HL-60 (cell line): ENCODE results near the gene EPHA1.

Source experiments
- DNase-seq, 2 experiments: peaks; one replicate each; pipeline ENCODE4 v3.0.0-alpha.2; 2010 to 2020; ENCODE audit warnings: low read depth in 1 of 2, low spot score in 1 of 2
- H3K27ac ChIP-seq: fragments of 250-450 bp; sonication (Bioruptor Pico); replicated peaks from 2 replicates; pipeline ENCODE4 v1.5.1; 2020; ENCODE audit warnings: mild to moderate bottlenecking, moderate library complexity
- H3K27me3 ChIP-seq: fragments of 250-450 bp; sonication (Bioruptor Pico); 2 replicates; pipeline ENCODE4 v1.5.1; 2021; ENCODE audit warnings: mild to moderate bottlenecking, moderate library complexity; ENCODE audit not compliant: insufficient read depth, poor library complexity, severe bottlenecking
- H3K4me3 ChIP-seq: replicated peaks from 2 replicates; pipeline ENCODE4 v1.5.1; 2011; ENCODE audit warnings: mild to moderate bottlenecking, control low read depth, low read length; ENCODE audit not compliant: insufficient read depth
- GABPA ChIP-seq: IDR thresholded peaks from 2 replicates; pipeline ENCODE4 v1.6.1; 2012; ENCODE audit warnings: low read depth
- POLR2AphosphoS5 ChIP-seq: IDR thresholded peaks from 2 replicates; pipeline ENCODE4 v1.6.1; 2012; ENCODE audit warnings: low read depth
- SPI1 ChIP-seq: IDR thresholded peaks from 2 replicates; pipeline ENCODE4 v1.6.1; 2012; ENCODE audit warnings: low read depth, mild to moderate bottlenecking, borderline replicate concordance
- TF ChIP-seq, protein P1 (sequence below): IDR thresholded peaks from one replicate; pipeline ENCODE4 v1.5.1; 2011; ENCODE audit warnings: low read length, control low read depth, inconsistent platforms; ENCODE audit not compliant: insufficient read depth
- TF ChIP-seq, protein P2 (sequence below): IDR thresholded peaks from 2 replicates; pipeline ENCODE4 v1.6.1; 2012; ENCODE audit warnings: low read depth; ENCODE audit not compliant: insufficient replicate concordance

Gene EPHA1

DNA sequence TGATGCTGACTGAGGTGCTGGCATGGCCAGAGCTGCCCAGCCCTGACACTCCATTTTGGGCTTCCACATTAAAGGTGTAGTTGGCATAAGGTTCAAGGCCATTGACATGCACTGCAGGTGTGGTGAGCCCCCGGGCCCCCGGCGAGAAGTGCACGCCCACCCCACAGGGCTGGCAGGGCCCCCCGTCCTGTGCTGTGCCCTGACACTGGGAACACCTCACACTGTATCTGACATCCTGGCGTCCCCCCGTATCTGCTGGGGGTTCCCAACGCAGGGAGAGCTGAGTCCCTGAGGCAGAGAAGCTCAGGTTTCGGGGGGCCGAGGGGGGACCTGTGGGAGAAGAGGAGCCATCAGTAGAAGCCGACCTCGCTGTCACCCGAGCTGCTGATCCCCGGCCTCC is 10.0 kb downstream of the EPHA1 start:
- no peak for DNase-seq
- Histone ChIP-seq H3K4me3 (no peak overlapping the region), H3K27me3 (no peaks in the 10 kb centered on the region), H3K27ac (no peak overlapping the region)
- TF ChIP-seq GABPA: no peak
- TF ChIP-seq, protein P1, sequence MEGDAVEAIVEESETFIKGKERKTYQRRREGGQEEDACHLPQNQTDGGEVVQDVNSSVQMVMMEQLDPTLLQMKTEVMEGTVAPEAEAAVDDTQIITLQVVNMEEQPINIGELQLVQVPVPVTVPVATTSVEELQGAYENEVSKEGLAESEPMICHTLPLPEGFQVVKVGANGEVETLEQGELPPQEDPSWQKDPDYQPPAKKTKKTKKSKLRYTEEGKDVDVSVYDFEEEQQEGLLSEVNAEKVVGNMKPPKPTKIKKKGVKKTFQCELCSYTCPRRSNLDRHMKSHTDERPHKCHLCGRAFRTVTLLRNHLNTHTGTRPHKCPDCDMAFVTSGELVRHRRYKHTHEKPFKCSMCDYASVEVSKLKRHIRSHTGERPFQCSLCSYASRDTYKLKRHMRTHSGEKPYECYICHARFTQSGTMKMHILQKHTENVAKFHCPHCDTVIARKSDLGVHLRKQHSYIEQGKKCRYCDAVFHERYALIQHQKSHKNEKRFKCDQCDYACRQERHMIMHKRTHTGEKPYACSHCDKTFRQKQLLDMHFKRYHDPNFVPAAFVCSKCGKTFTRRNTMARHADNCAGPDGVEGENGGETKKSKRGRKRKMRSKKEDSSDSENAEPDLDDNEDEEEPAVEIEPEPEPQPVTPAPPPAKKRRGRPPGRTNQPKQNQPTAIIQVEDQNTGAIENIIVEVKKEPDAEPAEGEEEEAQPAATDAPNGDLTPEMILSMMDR: no peak
- no peak for TF ChIP-seq SPI1
- TF ChIP-seq, protein P2, sequence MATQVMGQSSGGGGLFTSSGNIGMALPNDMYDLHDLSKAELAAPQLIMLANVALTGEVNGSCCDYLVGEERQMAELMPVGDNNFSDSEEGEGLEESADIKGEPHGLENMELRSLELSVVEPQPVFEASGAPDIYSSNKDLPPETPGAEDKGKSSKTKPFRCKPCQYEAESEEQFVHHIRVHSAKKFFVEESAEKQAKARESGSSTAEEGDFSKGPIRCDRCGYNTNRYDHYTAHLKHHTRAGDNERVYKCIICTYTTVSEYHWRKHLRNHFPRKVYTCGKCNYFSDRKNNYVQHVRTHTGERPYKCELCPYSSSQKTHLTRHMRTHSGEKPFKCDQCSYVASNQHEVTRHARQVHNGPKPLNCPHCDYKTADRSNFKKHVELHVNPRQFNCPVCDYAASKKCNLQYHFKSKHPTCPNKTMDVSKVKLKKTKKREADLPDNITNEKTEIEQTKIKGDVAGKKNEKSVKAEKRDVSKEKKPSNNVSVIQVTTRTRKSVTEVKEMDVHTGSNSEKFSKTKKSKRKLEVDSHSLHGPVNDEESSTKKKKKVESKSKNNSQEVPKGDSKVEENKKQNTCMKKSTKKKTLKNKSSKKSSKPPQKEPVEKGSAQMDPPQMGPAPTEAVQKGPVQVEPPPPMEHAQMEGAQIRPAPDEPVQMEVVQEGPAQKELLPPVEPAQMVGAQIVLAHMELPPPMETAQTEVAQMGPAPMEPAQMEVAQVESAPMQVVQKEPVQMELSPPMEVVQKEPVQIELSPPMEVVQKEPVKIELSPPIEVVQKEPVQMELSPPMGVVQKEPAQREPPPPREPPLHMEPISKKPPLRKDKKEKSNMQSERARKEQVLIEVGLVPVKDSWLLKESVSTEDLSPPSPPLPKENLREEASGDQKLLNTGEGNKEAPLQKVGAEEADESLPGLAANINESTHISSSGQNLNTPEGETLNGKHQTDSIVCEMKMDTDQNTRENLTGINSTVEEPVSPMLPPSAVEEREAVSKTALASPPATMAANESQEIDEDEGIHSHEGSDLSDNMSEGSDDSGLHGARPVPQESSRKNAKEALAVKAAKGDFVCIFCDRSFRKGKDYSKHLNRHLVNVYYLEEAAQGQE: no peak

DNA sequence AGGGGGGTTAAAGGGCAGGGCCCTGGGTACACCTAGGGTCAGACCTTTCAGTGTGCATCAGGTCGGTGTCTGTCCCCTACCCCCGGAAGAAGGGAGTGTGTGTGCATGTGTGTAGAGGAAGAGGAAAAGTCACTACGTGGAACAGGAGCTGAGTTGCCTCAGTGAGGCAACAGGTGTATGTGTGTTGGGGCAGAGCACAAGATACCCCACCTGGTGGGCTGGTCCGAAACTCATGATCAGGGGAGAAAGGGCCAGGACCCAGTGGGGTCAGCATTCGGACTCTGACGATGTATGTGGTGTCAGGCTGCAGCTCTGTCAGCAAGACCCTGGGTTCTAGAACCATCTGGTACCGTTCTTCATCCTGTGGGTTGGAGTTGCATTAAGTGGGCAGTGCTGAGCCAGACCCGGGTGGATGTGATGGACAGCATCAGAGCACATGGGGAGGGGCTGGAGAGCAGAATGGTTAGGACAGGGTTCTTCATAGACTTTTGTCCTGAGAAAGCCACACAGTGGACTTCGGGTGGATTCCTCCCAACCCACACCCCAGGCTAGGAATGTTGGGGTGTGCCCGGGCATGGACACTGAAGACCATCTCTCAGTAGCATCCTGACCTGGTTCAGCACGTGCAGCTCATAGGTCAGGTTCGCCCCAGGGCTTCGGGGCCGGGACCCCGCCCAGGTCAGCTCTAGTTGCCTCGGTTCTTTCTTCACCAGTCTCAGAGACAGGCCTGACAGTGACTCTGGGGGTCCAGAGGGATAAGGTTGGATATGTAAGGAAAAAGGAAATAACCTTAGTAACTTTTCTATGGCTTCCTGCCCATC is 10.7 kb downstream of the EPHA1 start:
- Histone ChIP-seq H3K27ac (no peak overlapping the region), H3K27me3 (no peaks in the 10 kb centered on the region), H3K4me3 (no peak overlapping the region)
- DNase-seq: no peak
- TF ChIP-seq POLR2AphosphoS5: no peak
- TF ChIP-seq, protein P2: no peak
- no peak for TF ChIP-seq GABPA
- TF ChIP-seq SPI1: no peak
- TF ChIP-seq, protein P1: no peak

DNA sequence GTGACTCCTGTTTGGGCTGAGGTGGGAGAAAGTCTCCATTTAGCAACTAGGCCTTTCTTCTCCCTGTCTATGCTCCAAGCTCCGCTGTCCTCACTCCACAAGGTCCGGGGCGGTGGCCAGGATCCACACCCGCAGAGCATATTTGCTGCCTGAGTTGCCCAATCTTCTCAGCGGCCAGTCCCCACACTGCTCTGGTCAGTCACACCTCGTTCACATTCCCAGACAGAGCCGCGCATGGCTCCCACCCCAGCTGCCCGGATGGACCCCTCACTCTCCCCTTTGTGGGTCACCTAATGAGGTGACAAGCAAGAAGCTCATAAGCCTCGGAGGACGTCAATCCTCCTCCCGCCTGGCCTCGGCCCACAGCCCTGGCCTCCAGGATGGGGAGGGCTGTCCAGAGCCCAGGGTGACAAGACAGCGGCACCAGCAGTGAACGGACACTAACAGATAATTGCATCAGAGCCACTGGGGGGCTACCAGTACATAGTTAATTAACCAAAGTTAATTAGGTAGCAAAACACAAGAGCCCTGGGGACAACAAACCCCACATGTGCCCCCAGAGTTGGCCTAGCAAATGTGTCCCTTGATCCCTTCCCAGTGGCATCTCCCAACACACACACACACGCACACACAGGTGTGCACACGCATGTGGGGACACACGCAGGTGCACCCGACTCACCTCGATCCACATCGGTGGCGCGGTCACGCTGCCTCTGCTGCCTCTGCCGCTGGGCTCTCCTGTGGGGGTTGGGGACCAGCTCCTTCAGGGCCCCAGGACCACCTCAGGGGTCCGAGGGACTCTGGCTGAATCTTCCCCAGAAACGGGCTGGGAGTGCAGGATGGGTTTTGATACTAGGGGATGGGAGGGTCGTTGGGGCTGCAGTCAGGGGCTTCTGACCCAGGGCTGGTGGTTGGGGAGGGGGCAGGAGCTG is 11.8 kb downstream of the EPHA1 start:
- Histone ChIP-seq H3K4me3 (no peak overlapping the region), H3K27ac (no peak overlapping the region), H3K27me3 (no peaks in the 10 kb centered on the region)
- TF ChIP-seq GABPA (no peak), SPI1 (no peak), POLR2AphosphoS5 (no peak)
- TF ChIP-seq, protein P1: no peak
- TF ChIP-seq, protein P2: no peak
- DNase-seq: no peak
